ENCODE data around the gene ATP11C.
"Not testable (repeated sequence)": the region's sequence is repeated elsewhere in the genome, so short reads cannot be mapped to it uniquely, and the experiment has no call there.

The ATP11C gene

DNA sequence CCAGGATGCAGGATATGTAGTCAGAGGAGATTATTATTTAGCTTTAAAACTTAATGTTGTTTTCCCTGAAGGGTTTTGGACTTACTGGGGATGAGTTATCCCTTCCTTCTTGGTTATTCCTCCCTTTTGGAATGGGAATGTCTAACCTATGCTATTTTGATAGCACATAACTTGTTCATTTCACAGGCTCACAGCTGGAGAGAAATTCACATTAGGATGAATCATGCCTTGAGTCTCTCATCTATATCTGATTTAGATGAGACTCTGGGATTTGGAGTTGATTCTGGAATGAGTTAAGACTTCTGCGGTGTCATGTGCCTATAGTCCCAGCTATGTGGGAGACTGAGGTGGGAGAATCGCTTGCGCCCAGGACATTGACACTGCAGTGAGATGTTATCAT, 81.1 kb downstream of the ATP11C start:
- no peak for DNase-seq

DNA sequence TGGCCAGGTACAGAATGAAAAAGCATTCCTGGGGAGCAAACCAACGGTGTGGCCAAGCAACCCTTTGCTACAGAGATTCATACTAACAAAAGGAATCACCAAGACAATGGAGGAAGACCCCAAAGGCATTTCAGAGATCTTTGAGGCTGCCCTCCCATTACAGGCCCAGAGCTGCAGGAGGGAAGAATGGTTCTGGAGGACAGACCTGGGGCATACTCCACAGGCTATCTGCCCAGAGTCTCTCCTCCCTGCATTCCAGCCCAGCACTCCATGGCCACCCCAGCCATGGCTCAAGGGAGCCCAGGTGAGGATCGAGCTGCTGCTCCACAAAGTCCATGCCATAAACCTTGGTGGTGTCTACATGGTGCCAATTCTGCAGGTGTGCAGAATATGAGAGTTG, 81.9 kb downstream of the ATP11C start:
- DNase-seq: no peak

DNA sequence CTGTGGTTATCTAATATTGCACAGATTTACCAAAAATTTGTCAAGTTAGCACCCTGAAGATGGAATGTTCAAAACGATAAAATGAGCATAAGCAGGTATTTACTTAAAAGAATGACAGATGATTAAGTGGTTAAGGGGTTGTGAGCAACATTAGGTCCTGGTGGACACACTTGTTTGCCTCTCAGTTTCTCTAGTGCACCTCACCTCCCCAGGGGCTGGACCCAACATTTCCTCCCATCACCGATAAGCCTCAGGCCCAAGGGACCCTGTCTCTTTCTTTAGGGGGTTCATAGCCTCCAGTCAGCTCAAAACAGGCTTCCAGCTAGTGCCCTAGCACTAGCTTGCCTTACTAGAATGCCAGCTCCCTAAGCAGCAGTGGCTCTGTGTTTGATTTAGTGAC, 88.0 kb downstream of the ATP11C start:
- no peak for DNase-seq

DNA sequence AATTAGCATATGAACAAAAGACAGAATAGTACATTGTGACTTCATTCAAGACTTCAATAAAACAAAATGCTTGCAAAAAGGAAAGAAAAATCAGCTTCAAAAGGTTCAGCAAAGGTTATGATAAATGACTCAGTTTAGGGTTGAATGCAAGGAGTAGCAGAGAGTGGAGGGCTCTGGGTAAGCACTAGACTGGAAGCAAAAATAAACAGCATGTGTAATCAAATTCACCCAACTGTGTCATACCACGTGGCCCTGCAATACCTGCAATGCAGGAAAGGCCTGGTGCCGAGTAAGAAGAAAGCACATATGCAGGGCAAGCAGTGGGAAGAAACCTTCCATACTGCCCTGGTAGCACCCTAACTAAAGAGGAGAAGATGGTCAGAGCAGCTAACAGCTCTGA, 88.7 kb downstream of the ATP11C start:
- DNase-seq: no peak

DNA sequence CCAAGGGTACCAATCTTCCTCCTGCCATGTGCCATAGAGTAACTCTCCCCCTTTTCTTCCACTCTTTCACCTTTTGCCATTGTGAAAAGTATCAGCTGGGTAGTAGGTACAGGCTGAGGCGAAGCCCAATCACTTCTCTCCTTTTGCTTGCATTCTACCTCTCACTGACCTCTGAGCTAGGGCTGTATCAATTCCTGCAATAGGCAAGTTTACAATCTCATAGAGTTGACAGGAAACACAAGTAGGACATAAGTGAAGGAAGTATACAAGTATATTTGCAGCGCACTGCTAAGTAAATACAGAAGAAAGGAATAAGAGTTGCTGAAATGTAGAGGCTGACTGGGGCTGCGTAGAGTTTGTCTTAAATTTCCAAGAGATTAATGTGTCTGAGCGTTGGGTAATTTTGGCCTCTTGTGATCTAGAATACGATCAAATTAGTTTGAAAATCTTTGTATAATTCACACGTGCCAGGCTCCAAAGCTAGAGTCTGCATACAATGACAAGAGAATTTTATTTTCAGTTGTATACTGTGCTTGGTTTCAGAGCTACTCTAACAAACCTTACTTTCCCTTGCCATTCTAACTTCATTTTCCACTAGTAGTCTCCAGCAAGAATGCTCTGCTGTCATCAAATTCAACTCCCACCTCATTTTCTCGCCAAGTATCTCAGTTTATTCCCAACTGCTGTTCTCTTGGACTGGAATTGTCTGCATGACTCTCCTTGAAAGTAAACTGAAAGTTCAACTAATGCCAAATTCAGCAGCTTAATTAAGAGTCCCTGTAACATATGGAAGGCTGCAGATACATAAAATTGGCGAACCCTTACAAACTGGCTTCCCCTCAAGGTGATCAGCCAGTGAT, 90.3 kb downstream of the ATP11C start:
- DNase-seq: no peak

DNA sequence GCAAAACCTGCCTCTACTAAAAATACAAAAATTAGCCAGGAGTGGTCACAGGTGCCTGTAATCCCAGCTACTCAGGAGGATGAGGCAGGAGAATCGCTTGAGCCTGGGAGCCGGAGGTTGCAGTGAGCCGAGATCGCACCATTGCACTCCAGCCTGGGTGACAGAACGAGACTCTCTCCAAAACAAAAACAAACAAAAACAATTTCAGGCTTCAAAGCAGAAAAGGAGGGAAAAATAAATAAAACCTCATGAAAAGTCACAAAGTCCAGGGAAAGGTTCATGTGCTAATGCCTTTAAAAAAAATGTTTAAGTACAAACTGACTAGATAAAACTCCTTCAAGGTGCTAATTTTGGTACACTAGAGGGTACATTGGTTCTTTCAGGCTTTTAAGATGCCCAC, 96.5 kb downstream of the ATP11C start:
- not testable (repeated sequence) for DNase-seq

DNA sequence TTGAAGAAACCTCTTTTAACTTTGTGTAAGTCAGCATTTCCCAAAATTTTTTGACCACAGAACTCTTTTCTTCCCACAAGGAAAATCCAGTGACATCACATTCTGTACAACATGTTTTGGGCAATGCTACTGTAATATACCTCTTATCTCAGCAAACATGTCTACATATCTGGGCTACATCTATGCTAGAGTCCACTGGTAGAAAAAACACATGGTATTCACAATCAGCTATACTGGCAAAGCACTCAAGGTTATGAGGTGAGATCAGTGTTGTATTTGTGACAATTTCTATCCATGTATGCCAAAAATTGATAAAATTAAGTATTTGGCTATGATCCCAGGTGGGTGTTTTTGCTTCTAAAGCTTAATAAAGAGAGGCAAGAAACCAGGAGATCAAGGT, 98.0 kb downstream of the ATP11C start:
- no peak for DNase-seq

DNA sequence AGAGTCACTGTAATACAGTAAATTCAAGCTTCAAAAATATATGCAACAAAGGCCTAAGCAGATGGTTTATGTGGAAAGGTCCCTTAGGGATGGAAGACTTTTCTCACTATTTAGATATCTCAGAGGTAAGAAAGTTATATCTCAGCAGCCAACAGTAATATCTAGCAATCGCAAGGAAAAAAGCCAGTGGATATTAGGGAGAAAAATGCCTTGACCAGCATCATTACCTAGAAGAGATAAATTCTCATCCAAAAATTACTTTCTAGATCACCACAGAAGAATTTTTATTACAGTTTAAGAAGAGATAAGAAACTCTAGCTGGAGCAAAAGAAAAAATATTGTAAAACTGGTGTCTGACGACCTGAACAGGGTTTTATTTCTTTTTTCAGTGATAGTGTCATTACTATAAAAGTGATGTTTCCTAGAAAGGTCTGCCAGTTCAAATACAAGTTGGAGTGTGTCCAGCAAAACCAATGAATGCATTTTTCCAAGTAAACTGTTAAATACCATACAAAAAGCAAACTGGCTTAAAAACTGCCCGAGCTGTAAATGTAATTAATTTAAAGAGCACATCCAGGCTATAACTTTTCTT, 100.0 kb downstream of the ATP11C start:
- DNase-seq: no peak

DNA sequence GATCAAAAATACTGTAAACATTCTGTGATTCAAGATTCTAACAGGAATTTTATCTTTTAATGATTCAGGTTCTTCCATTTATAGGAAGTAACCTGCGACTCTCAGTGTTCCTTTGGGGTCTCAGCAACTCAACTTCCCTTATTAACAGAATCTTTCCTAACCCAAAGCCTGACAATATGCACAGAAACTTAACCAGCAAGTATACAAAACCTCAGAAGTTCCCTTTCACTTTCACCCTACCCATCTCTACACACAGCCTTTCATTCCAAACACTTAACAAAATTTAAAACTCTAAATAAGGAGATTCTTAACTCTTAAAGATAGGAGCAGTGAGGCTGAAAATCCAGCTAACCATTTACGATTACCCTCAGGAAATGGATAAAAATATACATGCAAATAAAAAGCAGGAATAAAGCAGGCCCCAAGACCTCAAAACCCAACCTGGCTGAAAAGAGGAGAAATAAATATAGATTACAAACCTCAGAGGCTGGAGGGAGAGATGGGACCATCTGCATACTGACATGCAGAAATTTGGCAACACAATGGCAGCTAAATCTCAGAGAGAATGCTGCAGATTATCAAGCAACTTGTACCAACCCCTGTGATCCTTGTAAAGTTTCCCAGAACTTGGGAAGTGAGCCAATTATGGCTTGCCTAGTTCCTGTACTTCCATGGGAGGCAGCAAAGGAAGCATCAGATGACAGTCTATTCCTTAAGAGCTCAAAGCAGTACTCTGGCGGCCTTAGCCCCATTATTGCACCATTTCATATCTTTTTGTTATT, 101.0 kb downstream of the ATP11C start:
- no peak for DNase-seq

DNA sequence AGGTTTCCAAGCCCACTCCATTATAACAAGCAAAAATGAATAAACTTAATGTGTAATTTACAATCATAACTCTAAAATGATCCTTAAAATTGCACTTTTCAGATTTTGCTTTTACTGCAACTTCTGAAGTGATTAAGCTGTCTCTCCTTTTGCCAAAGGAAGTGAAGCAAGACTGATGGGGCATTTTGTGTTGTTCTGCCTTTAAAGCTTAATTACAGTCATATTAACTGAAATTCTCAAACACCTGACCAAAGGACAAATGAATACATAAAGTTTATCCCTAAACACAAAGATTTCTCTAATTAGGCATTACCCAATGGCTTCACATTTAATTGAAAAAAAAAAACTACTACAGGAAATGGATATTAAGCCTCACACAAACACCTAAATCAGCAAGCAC, 101.8 kb downstream of the ATP11C start:
- no peak for DNase-seq

DNA sequence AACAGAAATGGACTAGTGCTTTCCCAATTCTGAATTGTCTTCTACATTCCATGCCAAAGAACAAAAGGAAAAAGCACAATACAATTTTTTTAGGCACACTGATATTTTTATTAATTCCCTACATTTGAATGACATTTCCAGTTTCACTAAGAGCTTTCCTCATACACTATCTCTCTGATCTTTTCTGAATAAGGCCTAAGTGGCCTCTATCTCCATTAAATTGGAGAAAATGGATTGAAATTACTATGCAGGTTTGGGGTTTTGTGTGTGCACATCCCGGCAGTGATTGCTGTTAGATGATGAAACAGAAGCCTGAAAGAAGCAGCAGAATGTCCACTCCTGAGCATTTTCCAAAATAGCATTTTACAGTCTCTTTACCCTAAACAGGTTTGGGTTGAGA, 104.0 kb downstream of the ATP11C start:
- DNase-seq: no peak

DNA sequence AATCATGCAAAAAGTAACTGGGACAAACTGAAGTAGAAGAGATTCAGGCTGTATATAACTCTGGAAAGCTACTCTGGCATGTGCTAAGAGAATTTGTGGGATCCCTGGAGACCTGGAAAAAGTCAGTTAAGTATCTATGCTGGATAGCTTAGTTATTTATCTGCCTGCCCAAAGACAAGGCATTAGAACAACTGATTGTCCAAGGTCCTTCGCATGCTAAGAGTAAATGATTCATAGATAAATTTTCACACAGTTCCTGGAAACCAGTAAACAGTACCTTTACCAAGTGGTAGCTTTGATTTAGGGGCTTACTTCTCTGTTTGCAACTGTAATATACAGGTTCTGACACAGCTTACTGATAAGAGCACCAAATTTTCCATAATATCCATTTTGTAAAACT, 104.8 kb downstream of the ATP11C start:
- DNase-seq: no peak

DNA sequence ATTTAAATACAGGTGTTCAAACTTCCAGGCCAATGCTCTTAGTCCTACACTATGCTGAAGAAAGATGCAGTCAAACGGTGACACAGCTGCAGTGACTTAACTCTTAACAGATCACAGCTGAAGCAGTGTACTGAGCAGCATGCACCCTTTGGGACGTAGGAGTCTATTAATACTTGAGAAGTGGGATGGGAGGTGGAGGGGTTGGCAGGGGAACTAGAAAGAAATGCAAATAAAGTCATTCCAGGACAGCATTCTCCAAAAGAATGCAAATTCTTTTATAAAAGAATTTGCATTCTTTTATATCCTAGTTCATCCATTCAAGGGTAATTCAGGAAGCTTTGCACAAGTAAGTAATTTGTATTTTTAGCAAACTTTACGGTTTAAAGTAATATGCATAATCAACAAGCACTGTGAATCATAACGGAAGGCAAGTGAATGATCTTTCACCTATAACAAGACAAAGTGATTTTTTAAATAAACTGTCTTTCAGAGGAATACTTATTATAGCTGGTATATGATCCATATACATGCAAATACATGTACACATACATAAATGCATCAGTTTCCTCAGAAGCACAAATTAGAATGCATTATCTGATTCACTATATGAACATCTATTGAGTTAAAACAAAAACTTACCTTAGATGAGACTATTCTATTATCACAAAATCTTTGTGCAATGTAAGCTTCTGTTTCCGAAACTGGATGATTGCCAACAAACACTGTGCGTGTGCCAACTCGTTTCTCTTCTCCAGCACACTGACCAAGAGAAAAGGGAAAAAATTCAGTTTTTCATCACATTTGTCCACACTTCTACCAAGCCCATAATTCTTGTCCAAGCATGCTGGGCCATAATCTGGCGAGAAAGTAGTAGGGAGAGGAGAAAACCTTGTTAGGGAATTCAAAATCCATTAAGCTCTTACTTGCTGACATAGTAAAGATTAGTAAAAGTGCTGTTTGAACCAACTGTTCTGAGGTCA, 106.5 kb downstream of the ATP11C start:
- DNase-seq: peak; percentile 9

DNA sequence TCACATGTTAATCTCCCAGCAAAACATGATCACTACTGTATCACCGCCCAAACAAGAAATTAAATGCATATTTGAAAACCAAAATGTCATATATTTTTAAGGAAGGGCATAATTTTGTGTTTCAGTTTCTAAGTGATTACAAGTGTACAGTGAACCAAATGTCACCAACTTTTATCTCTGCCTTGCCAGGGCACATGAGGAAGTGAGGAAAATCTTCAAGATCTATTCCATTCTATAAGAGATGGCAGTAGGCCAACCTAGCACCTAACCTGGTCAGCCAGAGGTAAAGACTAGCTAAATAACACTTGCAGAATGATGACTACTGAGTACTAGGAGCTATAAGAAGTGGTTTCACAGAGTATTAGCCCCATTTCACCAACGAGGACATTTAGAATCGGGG, 107.2 kb downstream of the ATP11C start:
- DNase-seq: no peak

DNA sequence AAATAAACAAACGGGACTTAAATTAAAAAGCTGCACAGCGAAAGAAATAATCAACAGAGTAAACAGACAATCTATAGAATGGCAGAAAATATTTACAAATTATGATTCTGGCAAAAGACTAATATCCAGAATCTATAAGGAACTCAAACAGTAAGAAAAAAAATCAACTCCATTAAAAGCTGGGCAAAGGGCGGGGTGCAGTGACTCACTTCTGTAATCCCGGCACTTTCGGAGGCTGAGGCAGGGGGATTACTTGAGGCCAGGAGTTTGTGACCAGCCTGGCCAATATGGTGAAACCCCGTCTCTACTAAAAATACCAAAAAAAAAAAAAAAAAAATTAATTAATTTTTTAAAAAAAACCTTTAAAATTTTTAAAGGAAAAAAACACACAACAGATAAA, 109.0 kb downstream of the ATP11C start:
- DNase-seq: no peak

DNA sequence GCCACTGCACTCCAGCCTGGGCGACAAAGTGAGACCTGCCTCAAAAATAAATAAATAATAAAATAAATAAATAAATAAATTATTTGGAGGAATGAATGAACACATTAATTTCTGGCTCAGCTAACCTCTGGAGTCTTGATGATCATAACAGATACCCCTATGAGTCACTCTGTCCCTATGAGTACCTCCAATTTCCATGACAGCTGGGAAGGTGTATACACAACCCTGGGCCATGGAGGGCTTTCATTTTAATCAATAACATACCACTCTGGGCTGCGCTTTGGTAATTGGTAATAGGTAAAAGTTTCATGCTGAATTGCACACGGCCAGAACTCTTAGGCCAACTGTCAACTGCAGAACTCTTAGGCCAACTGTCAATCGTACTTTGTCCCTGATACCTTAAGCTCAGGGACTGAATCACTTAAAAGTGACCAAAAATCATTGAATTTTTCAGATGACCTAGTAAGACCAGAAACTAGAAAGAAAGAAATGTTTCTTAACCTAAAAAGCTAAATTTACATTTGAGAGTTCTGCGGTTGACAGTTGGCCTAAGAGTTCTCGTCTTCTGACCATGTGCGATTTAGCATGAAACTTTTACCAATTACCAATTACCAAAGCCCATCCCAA, 112.4 kb downstream of the ATP11C start:
- DNase-seq: no peak

DNA sequence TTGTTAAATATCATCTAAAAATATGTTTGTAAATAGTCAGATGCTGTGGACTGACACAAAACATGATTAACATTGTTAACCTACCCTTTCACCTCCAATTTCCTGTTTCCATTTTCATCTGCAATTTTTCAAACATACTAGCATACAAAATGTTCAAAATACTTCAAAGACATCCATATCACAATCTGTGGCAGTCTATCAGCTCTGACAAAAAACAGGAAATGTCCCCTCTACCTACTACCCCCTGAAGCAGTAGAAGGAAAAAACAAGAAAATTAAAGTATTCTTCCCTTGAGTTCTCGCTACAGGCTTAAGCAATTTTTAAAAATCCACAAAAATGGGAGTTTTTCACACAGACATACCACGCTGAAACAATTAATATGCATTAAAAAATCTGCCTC, 116.6 kb downstream of the ATP11C start:
- DNase-seq: no peak

DNA sequence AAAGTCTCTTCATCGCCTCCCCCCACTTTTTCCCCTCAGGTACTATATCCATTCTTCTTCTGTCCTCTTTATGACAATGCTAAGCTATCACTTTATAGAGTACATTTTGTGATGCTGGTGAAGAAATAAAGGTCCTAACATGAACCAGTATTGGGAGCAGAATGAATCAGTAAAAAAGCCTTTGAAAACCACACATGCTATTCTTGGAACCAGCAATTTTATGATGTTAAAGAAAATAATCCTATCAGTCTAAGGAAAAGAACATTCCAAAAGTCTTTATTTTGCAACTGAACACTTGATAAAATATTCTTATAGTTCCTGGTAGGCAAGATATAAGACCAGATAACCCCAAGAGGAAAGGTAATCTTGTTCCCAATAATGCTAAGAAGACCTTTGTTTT, 117.1 kb downstream of the ATP11C start:
- no peak for DNase-seq

DNA sequence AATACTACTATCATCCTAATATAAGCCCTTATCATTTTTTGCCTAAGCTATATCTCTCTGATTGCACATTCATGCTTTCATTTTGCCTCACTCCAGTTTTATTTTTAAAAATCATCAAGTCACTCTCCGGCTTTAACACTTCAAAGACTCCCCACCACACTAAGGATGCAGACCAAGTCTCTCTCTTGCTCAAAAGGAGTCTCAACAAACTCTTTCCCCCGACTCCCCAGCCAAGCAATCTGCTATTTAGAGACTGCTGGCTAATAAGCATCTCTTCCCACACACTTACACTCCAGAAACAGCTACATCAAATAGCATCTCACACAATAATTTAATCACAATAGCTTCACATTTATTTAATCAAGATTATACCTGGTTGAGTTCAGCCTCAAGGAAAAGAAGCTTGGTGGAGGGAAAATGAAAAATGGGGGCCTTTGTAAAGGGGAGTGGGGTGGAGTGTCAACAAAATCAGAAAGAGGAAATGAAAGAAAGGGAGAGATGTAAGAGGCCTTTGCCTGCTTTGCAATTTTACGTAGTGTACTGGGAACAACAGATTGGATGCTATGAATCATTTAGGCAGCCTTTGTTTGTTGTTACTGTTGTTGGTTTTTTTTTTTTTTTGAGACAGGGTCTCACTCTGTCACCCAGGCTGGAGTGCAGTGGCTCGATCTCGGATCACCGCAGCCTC, 120.8 kb downstream of the ATP11C start:
- no peak for DNase-seq

DNA sequence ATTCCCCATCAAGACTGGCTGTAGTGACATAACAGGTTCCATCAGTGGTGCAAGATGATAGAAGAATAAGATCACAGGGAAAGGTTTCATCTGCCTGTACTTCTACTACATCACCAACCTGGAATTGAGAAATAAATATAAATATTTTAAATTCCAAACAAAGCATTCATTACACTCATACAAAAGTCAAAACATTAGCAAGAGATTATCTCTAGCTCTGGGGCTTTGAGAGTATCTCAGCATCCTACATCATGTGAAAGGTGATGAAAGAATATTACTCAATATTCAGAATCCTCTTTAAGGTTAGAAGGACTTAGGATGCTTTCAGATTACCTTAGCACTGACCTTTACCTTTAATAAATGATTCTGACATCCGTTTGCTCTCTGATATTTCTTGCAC, 128.4 kb downstream of the ATP11C start:
- no peak for DNase-seq

DNA sequence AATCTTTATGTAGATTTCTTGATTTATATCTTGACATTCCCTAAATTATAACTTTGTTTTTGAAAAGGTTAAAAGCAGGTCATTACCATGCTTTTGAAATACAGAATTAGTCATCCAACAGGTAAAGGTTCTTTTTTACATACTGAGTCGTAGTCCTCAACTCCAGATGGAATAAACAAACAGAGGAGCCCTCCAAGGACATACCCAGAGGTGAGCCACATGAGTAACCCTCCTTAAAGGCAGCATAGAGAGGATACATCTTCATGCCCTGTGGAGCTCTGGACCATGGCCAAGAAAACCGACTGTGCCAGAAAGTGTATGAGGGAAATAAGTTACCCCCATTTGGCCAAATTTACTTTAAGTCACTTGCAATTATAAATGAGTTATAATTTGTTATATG, 129.6 kb downstream of the ATP11C start:
- DNase-seq: no peak

DNA sequence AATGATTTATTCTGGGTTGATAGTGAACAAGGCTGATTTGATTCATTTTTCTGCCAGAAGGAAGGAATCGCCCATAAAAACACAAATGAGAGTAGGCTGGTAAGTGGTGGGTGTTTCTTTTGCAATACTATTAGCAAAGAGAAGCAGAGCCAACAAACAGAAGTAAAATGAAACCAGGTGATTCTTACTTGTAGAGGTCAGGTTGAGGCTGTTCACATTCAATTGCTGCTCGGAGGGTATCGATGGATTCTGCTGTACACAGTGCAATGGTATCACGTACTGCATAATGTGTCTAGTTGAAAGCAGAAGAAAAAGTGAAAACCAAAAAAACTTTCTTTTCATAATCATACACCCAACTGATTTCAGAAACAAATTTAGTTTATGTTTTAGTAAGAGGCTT, 130.8 kb downstream of the ATP11C start:
- DNase-seq: no peak
